Stimulated activated CD4-positive, alpha-beta T cell treated with anti-CD3 and anti-CD28 coated beads, Interleukin-4, amount 100 ng/mL, for 48 hours (primary cell): Measurements from ENCODE around the gene SLF2.

Experiments used
- DNase-seq, 2 donors: peaks; one replicate each; pipeline ENCODE4 v3.0.0-alpha.2; 2020; ENCODE audit warnings: low read depth in 2 of 2

The SLF2 gene

GRCh38 chr10:100899171-100899570 lies 13.6 kb upstream of the SLF2 start:
- no peak for DNase-seq

GRCh38 chr10:100901051-100901450 lies 11.7 kb upstream of the SLF2 start:
- DNase-seq: no peak

GRCh38 chr10:100902622-100903021 lies 10.1 kb upstream of the SLF2 start:
- no peak for DNase-seq

- DNase-seq: no peak
These were observed 7.8 kb upstream of the SLF2 start for GRCh38 chr10:100904917-100905316.

- no peak for DNase-seq
These were observed 5.6 kb upstream of the SLF2 start for GRCh38 chr10:100907175-100907574.

GRCh38 chr10:100907773-100908363 lies 4.9 kb upstream of the SLF2 start:
- DNase-seq: no peak

- no peak for DNase-seq
These were observed 4.4 kb upstream of the SLF2 start for GRCh38 chr10:100908378-100908777.

- no peak for DNase-seq
These were observed 3.1 kb upstream of the SLF2 start for GRCh38 chr10:100909501-100910263.

- no peak for DNase-seq
These were observed 1.3 kb upstream of the SLF2 start for GRCh38 chr10:100911472-100911871.

GRCh38 chr10:100912013-100912604 lies 654 bp upstream of the SLF2 start:
- no peak for DNase-seq

GRCh38 chr10:100913470-100913865 lies 705 bp downstream of the SLF2 start:
- DNase-seq: no peak

GRCh38 chr10:100917071-100917470 lies 4.3 kb downstream of the SLF2 start:
- no peak for DNase-seq

GRCh38 chr10:100923580-100923979 lies 10.8 kb downstream of the SLF2 start:
- DNase-seq: no peak

GRCh38 chr10:100927266-100927665 lies 14.5 kb downstream of the SLF2 start:
- DNase-seq: no peak

GRCh38 chr10:100928039-100928438 lies 15.3 kb downstream of the SLF2 start:
- no peak for DNase-seq

- no peak for DNase-seq
These were observed 17.6 kb downstream of the SLF2 start for GRCh38 chr10:100930368-100930767.

GRCh38 chr10:100934084-100934659 lies 21.4 kb downstream of the SLF2 start:
- DNase-seq: no peak

GRCh38 chr10:100939763-100940344 lies 27.1 kb downstream of the SLF2 start:
- DNase-seq: no peak

- DNase-seq: no peak
These were observed 29.5 kb downstream of the SLF2 start for GRCh38 chr10:100942229-100942628.

GRCh38 chr10:100943508-100943907 lies 30.7 kb downstream of the SLF2 start:
- DNase-seq: no peak

- DNase-seq: no peak
These were observed 33.0 kb downstream of the SLF2 start for GRCh38 chr10:100945754-100946153.

- no peak for DNase-seq
These were observed 36.2 kb downstream of the SLF2 start for GRCh38 chr10:100948916-100949315.
